ENCODE measurements around the gene TBX1.

TBX1 gene

DNA sequence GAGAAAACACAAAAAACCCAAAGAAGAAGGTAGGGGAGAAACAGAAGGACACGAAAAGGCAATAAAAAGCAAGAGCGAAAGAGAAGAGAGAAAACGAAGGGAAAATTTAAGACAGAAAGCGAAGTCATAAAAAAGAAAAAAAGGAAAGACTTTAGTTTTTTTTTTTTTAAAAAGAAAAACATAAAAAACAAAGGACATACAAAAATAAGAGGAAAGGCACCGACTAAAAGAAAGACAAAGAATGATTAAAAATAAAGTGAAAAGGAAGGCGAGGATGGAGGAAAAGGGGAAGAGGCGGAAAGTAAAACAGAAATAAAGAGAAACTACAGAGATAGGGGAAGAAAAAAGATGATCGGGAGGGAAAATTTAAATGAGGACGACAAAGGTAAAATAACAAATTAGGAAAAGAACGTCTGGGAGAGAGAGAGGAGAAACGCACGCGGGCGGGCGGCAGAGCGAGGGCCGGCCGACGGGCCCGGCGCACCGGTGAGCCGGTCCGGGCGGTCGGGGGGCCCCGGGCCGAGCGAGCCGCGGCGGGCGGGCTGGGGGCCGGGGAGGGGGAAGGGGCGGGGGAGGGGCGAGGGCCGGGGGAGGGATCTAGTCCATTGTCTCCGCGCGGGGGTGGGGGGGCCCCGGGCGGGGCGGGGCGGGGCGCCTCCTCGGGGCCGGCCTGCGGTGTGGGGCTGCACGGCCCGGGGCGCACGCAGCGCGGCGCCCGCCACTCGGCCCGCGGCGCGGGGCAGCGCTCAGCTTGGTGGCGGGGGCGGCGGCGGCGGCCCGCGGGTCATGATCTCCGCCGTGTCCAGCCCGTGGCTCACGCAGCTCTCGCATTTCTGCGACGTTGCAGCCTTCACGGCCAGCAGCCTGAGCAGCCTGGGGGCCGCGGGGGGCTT, at the start of gene TBX1:
Gene TBX1 (plus strand): TSS at position 721 of the 893 bp plus-strand sequence. CDS start 66 bp downstream, at position 787.
- DNase-seq, result no peak

DNA sequence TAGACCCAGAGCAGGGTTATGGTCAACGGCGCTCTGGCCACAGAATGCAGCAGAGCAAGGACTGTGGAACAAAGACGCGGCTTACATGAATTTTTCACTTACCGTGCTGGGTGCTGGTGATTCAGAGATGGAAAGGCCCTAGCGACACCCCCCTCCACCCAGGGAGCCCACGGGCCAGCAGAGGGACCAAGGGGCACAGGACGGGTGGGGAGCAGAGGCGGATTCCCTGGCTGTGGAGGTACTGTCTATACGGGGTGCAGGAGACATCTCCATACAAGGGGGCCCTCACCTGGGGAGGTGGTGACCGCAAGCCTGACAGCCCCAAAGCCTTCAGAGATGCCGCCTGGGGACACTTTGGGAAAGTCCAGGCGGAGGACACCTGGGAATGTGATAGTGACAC, 47.3 kb upstream of the TBX1 start:
- no peak for DNase-seq

DNA sequence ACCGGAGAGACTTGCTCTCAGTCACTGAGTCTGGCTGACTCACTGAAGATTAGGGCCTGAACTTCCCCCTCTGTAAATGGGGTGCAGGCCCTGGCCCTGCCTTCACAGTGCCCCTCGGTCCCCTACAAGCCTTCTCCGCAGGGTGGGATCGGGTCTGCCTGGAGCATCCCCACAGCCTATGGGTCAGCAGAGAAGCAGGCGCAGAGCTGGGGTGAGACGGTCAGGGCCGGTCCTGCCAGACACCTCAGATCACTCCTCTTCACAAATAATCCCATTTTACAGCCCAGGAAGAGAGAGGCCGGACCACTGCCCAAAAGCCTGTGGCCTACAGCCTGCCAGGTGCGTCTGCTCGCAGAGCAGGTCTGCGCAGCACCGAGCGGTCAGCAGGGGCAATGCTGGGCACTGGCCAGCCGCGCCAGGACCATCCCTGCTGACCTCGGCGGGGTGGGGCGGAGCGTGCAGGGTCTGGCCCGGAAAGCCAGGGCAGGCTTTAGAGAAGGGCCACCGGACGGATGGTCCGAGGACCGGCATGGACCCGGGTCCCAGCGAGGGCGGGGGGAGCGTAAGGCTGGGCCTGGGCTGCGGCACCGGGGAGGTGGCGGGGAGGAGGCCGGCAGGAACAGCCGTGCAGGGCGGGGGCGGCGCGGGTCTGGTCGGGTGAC, 46.8 kb upstream of the TBX1 start:
- no peak for DNase-seq

DNA sequence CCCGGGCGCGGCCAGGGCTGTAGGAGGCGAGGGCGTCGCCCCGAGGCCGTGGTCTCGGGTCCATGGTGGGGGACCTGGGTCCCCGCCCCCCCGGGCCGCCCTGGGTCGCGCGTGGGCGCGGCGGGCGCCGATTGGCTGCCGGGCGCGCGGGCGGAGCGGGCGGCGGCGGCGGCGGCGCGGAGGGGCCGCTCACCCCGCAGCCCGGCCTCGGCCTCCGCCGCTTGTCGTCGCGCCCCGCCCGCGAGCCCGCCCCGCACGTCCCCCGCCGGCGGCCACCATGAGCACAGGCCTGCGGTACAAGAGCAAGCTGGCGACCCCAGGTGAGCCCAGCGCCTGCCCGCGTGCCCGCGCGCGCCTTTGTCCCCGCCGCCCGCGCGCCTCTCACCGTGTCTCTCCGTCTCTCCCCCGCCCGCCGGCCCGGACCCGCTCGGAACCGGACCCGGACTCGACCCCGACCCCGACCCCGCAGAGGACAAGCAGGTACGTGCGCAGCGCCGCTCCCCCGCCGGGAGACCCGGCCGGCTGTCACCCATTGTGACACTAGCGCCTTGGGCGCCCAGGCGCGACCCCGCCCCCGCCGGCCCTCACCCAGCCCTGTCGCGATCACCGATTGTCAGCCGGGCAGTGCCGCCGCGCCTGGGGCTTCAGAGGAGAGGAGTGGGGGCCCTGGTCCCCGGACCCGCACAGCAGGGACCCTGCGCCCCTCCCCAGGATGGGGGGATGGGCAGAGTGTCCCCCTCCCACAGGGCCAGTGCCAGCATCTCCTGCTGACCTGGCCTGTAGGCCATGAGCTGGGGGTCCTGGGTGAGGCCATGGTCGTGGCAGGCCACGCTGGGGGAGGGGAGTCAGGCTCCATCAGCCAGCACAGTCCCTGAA, 46.0 kb upstream of the TBX1 start, which contains the start of gene SEPTIN5:
Gene SEPTIN5 (plus strand): TSS at position 192 of the 876 bp plus-strand sequence. CDS start 86 bp downstream, at position 278.
- DNase-seq, result no peak

DNA sequence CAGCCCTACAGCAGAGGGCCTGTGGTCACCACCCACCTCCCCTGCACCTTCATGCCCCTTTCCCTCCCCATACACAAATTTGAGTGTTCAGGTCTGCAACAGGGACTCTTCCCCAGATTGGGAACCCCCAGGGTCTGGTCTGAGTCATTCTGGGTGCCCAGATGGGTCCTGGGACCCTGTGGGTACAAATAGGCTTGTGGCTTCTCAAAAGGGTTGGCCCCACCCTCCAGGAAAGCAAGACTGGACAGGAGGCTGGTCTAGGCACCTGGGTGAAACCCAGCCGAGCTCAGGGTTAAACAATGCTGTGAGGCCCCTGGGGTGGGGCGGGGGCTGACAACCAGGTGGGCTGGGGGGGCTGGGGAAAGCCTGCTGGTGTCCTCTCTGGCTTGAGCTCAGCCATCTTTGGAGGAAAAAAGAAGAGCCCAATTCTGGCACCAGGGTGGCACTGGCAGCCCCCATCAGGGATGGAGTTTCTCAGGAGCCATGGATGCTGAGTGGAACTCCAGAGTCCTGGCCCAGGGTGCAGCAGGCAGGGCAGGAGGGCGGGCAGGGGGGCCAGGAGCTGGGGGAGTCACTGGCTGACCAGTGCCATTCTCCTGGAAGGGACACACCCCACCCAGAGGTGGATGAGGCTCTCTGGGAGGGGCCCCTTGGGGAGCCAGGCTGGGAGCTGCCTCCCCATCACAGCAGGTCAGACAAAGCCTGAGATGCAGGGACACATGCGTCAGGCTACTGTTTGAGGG, 45.2 kb upstream of the TBX1 start:
- no peak for DNase-seq

DNA sequence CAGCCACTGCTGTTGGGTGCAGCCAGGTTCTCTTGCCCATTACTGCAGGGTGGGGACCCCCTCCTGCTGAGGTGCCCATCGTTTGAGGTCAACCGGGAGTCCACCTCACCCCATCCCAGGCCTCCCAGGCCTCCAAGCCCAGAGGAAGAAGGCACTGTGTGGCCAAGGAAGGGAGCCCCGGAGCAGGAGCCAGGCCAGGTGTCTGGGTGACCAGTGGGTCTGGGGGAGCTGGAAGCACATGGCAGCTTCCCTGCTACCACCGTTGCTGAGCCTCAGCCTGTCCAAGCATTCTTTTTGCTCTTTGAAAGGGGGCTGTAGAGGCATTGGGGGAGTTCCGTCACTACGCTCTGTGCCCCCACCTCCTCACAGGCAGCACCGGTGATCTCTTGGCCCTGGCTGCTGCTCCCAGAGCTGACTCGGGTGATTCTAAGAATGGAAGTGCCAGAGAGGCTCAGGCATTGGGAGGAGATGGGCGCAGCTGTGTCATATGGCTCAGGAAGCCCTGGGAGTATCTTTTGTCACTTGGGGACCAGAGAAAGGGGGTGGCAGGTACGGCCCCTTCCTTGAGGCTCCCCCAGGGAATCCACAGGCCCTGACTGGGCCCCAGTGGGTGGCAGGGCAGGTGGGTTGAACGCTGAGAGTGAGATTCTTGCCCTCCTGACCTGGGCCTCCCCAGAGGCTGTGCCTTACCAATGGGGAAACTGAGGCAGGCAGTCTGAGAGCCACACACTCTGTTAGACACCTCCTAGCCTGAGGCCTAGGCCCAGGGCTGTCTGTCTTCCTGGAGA, 44.3 kb upstream of the TBX1 start:
- no peak for DNase-seq

DNA sequence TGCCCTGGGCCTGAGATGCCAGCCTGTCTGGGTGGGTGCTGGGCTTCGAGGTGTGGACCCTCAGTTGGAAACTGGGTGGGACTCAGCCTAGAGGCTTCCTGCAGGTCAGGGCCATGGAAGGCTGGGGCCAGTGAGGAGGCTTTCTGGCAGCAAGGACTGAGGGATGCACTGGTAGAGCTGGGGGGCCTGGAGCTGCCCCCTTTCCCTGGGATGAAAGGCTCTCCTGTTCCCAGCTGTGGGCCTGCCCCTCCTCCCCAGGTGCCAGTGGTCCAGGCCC, 43.8 kb upstream of the TBX1 start:
- no peak for DNase-seq

DNA sequence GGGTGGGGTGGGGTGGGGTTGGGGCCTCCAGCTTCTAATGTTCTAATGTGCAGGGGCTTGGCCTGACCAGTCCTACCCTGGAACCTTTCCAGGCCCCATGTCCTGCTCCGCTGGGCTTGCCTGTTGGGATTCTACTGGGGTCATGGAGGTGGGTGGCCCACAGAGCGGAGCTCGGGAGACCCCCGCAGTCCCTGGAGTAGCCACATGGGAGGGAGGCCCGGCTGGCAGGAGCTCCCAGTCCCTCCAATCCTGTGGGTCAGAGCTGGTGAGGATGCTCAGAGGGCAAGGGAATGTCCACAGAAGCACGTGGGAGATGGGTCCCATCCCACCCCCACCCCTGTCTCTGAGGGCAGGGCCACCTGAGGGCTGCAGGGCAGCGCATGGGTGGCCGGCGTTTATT, 43.4 kb upstream of the TBX1 start:
- no peak for DNase-seq

DNA sequence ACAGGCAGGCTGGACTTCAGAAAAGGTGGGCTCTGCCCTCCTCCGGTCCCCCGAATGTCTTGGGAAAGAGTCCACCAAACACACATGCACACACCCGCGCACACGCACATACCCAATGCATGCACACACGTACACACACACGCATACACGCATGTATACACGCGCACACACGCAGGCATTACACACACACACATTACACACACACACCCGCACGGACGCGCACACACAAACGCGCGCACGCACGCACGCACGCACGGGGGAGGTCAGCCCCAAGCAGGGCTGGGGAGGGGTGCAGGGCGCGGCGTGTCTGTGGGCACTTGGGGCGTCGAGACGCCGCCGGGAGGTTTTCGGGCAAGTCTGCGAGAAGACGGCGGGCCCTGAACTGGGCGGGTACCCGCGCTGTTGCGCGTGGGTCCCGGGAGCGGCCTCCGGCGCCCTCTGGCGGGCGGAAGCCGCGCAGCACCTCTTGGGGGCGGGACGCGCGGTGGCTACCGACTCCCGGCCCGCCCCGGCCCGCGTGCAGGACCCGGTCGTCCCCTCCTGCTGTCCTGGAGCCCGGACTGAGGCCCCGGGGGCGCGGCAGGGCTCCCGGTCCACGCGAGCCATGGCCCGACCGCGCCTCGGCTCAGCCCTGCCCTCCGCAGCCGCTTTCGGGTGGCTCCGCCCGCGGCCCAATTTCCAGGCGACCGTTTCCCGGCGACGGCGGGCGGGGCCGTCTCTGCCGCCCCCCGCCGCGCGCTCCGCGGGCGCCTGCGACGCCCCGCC, 42.7 kb upstream of the TBX1 start:
- DNase-seq, result peak; percentile 76 to 80

DNA sequence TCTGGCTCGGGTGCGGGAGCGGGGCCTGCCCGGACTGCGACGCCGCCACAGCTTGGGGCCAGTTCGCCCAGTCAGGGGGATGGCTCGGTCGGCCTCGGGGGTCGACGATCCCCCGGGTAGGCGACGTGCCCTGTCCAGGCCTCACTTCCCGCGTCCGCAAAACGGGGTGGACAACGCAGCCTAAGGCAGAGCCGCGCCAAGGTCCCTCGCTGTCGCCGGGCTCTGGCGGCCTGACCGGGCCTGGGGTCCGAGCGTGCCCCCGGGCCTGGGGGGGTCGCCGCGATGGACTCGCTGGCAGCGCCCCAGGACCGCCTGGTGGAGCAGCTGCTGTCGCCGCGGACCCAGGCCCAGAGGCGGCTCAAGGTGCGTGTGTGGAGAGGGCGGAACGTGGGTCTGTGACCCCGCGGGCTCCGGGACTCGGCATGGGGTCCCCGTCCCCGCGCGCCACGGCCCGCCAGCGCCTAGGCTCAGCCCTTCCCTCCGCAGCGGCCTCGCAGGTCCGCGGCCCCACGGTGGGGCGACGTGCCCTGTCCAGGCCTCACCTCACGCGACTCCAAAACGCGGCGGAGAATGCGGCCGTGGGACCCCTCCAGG, 42.0 kb upstream of the TBX1 start:
- DNase-seq, result no peak

DNA sequence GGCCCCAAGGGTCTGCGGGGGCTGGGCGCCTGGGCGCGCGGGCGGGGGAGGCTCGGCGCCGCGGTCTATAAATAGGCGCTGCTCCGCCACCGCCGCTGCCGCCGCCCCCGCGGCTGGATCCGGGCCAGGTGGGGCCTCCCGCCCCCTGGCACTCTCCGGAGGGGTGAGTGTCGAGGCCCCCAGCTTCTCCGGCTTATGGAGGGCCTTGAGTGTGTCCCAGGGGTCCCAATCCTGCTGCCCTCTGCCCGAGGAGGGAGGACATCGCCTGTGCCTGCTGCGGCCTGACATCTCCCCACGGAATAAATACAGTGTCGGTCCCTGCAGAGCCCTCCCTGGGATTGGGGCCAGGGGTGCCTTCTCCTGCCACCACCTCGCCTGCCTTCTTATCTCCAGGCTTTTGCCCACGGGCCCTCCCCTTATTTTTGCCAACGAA, 41.5 kb upstream of the TBX1 start:
- peak; percentile 38 to 52 for DNase-seq

DNA sequence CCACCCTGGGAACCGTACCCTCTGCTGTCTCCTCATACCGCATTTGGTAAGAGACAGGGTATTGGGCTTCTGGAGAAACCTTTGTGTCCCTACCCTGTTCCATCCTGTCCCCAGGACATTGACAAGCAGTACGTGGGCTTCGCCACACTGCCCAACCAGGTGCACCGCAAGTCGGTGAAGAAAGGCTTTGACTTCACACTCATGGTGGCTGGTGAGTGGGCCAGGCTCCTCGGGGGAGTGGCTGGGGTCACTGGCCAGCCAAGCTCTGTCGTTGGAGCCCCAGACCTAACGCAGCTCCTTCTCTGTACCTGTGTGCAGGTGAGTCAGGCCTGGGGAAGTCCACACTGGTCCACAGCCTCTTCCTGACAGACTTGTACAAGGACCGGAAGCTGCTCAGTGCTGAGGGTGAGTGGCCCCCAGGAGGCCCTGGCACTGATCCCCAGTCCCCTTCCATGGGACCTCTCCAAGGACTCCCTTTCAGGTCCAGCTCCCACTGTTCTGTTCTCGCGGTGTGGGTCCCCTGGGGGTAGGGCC, 41.0 kb upstream of the TBX1 start:
- no peak for DNase-seq

DNA sequence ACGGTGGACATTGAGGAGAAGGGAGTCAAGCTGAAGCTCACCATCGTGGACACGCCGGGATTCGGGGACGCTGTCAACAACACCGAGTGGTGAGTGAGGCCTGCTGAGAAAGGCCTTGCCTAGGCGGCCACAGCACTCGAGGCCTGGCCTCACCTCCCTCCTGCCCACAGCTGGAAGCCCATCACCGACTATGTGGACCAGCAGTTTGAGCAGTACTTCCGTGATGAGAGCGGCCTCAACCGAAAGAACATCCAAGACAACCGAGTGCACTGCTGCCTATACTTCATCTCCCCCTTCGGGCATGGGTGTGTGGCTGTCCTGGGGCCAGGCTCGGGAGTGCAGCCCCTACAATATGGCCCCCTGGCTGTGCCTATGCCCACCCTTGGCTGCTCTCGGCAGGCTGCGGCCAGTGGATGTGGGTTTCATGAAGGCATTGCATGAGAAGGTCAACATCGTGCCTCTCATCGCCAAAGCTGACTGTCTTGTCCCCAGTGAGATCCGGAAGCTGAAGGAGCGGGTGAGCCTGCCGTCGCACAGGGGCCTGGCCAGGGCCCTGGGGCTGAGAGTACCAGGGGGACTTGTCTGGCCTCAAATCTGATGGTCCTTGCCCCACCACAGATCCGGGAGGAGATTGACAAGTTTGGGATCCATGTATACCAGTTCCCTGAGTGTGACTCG, 40.3 kb upstream of the TBX1 start:
- no peak for DNase-seq

DNA sequence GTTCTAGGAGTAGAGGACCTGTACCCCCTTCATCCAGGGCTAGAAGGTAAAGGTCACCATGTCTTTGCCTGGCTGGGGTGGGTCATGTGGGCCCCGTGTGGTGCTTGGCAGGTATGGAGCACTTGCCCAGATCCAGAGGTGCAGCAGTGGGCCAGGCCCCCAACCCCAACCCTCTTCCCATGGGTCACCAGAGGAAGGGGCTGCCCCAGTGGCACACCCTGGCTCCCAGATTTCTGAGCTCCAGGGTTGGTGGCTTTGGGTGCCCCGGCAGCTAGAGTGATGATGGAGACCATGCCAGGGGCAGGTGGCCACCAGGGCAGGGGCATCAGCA, 39.6 kb upstream of the TBX1 start:
- no peak for DNase-seq

DNA sequence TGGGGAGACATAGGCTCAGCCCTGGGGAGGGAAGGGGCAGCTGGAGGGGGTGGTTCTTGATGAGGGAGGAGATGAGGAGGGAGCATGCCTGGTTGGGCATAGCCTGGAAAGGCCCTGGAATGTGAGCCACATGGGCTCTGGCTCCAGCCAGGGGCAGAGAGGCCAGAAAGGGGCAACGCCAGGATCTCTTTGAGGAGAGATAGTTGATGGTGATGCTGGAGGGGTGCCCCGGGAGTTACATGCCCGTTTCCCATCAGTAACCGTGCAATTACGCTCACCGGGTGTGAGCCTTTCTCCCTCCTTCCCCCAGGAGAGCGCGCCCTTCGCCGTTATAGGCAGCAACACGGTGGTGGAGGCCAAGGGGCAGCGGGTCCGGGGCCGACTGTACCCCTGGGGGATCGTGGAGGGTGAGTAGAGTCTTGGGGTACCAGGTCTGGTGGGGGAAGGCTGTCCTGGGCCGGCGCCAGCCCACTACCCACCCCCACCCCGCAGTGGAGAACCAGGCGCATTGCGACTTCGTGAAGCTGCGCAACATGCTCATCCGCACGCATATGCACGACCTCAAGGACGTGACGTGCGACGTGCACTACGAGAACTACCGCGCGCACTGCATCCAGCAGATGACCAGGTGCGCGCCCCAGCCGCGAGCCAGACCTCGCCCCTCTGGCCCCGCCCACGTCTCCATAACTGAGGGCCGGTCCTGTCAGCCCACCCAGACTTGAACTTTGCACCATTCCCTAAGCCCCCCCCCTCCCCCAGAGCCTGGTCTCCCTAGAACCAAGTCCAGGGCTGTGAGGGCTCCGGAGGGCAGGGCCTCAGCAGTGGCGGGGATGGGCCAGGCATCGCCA, 39.0 kb upstream of the TBX1 start:
- DNase-seq, result no peak

DNA sequence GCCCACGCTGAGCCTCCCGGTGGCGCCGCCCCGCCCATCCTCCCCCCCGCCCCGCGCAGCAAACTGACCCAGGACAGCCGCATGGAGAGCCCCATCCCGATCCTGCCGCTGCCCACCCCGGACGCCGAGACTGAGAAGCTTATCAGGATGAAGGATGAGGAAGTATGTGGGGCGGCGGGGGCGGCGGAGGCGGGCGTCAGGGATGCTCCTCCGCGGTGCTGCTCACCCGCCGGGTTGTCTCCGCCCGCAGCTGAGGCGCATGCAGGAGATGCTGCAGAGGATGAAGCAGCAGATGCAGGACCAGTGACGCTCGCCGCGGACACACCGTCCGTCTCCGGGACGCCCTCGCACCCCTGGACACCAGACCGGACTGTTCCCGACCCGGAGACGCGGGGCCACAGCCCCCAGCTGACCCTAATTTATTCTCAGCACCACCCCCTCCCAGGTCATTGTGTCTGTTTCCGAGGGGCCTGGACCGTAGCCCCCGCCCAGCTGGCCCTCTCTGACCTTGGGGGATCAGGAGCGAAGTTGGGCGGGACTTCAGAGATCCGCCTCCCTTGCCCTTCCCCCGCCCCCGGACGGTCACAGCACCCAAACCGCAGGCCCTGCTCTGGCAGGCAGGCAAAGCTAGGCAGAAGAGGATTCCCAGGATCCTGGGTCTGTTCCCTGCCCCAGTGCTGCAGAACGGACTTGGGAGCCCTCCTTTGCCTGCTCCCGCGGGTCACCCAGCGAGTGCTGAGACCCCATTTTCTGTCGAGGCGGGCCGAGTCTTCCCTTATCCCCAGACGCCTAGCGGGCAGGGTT, 38.2 kb upstream of the TBX1 start:
- no peak for DNase-seq

DNA sequence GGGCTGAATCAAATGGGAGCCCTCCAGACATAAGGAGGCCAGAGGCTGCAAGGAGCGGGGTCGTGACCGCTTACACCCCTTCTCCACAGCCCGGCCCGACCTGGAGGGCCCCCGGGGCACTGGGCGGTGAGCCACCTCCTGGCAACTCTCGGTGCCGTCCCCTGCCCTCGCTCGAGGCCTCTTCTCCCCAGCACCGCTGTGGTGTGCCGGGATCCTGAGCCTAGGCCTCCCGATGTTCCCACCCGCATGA, 37.7 kb upstream of the TBX1 start:
- DNase-seq, result no peak

DNA sequence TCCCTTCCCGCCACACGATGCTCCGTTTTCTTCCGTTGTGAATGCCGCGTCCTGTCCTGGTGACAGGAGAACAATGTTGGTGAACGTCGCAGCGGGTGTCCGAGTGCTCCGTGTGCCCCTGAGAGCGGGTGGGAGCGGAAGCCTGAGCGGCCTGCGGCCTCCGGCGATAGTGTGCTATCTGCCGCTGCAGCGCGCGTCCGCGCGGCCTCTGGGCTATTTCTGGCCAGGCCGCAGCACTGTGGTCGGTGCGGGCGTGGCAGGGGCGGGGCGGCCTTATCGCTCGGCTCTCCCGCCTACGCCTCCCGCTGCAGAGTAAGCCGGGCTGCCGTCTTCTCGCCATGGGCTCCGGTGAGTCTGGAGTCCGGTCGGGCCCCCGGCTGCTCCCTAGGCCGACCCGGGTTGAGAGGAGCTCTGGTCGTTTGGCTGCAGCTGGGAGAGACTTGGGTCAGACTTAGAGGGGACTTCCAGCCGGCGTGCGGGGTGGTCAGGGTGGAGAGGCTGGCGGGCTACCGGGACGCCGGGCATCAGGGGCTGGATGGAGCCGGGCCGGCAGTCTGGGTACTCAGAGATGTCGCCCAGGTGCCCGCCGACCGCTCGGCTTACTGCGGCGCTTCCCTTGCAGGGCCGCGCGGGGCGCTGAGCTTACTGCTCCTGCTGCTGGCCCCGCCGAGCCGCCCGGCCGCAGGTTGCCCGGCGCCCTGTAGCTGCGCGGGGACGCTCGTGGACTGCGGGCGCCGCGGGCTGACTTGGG, 37.2 kb upstream of the TBX1 start, which contains the start of gene GP1BB:
Gene GP1BB (plus strand): TSS at position 308 of the 751 bp plus-strand sequence. CDS start 31 bp downstream, at position 339.
- DNase-seq, result no peak
